ENCODE results near the gene ATP6V1E1.
A peak's percentile ranks its signal among the peaks of the same experiment; 100 is the strongest.
"Not testable (repeated sequence)": the region's sequence is repeated elsewhere in the genome, so short reads cannot be mapped to it uniquely, and the experiment has no call there.

Gene ATP6V1E1

DNA sequence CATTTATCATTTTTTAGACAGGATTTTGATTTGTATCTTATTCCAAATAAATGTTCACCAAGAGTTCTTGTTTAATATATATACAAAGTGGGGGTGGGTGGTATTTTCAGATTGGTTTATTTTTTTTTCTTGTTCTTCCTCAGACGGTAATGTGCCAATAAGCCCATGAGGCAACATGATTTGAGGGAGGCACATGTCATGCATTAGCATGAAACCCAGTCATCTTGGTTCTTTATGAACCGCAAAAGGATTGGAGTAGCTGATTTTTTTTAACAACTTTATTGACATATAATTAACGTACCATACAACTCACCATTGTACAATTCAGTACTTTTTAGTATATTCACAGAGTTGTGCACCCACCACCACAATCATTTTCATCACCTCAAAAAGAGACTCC is 12.7 kb upstream of the ATP6V1E1 start:
- FAIRE-seq (no peak), DNase-seq (ENCODE audit: insufficient read length, low spot score) (no peak)
- TF ChIP-seq POLR2A (IDR thresholded peaks at IDR 0.05; ENCODE audit: low read depth, low read length) = no peak

- DNase-seq (ENCODE audit: insufficient read length, low spot score) = no peak
- TF ChIP-seq POLR2A (IDR thresholded peaks at IDR 0.05; ENCODE audit: low read depth, low read length) = no peak
- no peak for FAIRE-seq
Observed at GRCh38 chr22:17639247-17639741, 10.7 kb upstream of the ATP6V1E1 start.

- TF ChIP-seq POLR2A (IDR thresholded peaks at IDR 0.05; ENCODE audit: low read depth, low read length) = peak; percentile 66
- FAIRE-seq (no peak), DNase-seq (ENCODE audit: insufficient read length, low spot score) (peak; percentile 75)
Observed at GRCh38 chr22:17638432-17639246, 10.1 kb upstream of the ATP6V1E1 start, which contains the start of gene BCL2L13. BCL2L13 (plus strand) TSS chr22:17638757; CDS start chr22:17655712, 16,955 bp downstream.

DNA sequence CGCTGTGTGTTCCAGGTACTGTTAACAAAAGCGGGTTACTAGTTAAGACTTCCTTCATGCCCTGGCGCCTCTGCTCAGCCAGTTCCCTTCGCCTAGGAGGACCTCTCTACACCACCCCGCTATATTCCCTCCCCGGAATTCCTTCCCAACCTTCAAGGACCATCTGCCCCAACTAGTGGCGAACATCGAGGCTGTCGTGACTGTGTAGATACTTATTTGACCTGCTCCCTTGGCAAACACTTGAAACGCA is 9.6 kb upstream of the ATP6V1E1 start:
- no peak for FAIRE-seq
- no peak for DNase-seq (ENCODE audit: insufficient read length, low spot score)
- no peak for TF ChIP-seq POLR2A (IDR thresholded peaks at IDR 0.05; ENCODE audit: low read depth, low read length)

DNA sequence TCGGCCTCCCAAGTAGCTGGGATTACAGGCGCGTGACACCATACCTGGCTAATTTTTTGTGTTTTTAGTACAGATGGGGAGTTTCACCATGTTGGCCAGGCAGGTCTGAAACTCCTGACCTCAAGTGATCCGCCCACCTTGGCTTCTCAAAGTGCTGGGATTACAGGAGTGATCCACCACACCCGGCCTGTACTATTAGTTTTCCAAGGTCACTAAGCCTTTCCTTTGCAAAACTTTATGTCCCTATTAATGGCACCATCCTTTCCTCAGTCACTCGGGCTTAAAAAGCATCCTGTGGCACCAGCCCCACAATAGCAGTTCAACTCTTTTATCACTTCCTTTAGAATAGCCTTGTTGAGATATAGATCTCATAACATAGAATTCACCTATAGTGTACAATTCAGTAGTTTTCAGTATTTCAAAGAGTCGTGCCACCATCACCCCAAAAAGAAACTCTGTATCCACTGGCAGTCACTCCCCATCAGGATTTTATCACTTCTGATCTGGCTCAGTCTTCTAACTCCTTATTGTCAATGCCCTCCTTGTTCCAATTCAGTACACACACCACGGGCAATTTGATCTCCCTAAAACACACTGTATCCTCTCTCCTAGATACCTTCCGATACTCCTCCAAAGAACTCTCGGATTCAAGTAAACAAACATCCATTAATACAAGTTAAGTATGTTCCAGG is 9.1 kb upstream of the ATP6V1E1 start:
- no peak for TF ChIP-seq POLR2A (IDR thresholded peaks at IDR 0.05; ENCODE audit: low read depth, low read length)
- no peak for FAIRE-seq
- DNase-seq (ENCODE audit: insufficient read length, low spot score) = no peak

GRCh38 chr22:17636850-17637249 is 8.3 kb upstream of the ATP6V1E1 start:
- DNase-seq (ENCODE audit: insufficient read length, low spot score); FAIRE-seq: not testable (repeated sequence)

GRCh38 chr22:17634696-17635095 is 6.1 kb upstream of the ATP6V1E1 start:
- DNase-seq (ENCODE audit: insufficient read length, low spot score) (no peak), FAIRE-seq (no peak)
- no peak for TF ChIP-seq POLR2A (IDR thresholded peaks at IDR 0.05; ENCODE audit: low read depth, low read length)

- DNase-seq (ENCODE audit: insufficient read length, low spot score) = no peak
- FAIRE-seq = no peak
- TF ChIP-seq POLR2A (IDR thresholded peaks at IDR 0.05; ENCODE audit: low read depth, low read length) = no peak
Observed at GRCh38 chr22:17633998-17634323, 5.4 kb upstream of the ATP6V1E1 start.

GRCh38 chr22:17633217-17633997 is 4.9 kb upstream of the ATP6V1E1 start:
- FAIRE-seq (peak; percentile 88), DNase-seq (ENCODE audit: insufficient read length, low spot score) (no peak)
- TF ChIP-seq POLR2A (IDR thresholded peaks at IDR 0.05; ENCODE audit: low read depth, low read length) = no peak

DNA sequence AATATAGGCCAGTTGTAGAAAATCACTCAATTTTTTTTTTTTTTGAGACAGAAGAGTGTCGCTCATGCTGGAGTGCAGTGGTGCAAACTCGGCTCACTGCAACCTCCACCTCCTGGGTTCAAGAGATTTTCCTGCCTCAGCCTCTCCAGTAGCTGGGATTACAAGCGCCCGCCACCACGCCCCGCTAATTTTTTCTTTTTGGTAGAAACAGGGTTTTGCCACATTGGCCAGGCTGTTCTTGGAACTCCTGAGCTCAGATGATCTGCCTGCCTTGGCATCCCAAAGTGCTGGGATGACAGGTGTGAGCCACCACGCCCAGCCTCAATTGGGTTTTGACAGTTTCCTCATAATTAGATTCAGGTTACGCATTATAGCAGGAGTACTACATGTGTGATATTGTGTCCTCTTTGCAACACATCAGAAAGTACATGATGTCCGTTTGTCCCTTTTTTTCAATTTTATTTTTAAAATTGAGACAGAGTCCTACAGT is 2.6 kb upstream of the ATP6V1E1 start:
- no peak for TF ChIP-seq POLR2A (IDR thresholded peaks at IDR 0.05; ENCODE audit: low read depth, low read length)
- DNase-seq (ENCODE audit: insufficient read length, low spot score) (no peak), FAIRE-seq (no peak)

DNA sequence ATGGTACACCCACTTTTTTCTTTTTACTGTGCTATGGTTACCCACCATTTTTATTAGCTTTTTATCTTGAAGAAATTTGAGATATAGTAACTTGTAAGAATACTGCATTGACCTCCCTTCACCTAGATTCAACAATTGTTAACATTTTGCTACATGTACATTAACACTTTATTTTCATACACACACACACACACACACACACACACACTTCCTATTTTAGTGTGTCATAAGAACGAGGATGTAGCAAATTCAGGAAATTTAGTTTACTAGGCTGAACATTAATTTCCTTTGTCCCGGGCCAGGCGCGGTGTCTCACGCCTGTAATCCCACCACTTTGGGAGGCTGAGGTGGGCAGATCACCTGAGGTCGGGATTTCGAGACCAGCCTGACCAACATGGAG is 1.1 kb upstream of the ATP6V1E1 start:
- TF ChIP-seq POLR2A (IDR thresholded peaks at IDR 0.05; ENCODE audit: low read depth, low read length) = no peak
- no peak for FAIRE-seq
- DNase-seq (ENCODE audit: insufficient read length, low spot score) = no peak

DNA sequence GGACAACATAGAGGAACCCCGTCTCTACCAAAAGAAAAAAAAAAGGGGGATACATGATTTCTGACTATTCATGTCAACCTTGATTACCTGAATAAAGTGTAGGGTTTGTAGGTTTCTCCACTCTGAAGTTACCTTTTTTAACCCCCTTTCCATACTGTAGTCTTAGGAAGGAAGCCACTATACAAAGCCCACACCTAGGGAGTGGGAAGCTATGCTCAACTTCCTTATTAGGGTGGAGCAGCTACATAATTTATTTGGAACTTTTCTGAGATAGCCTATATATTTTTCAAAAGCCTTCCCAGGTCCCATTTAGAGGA is 582 bp upstream of the ATP6V1E1 start:
- FAIRE-seq = no peak

GRCh38 chr22:17627961-17628405 is 566 bp downstream of the ATP6V1E1 start:
- TF ChIP-seq POLR2A (IDR thresholded peaks at IDR 0.05; ENCODE audit: low read depth, low read length) = no peak

More for the DNA sequence above, 582 bp upstream of the ATP6V1E1 start:
- no peak for DNase-seq (ENCODE audit: insufficient read length, low spot score)
- TF ChIP-seq POLR2A (IDR thresholded peaks at IDR 0.05; ENCODE audit: low read depth, low read length) = no peak

GRCh38 chr22:17613280-17613679 is 15.3 kb downstream of the ATP6V1E1 start:
- FAIRE-seq (no peak), DNase-seq (ENCODE audit: insufficient read length, low spot score) (no peak)
- no peak for TF ChIP-seq POLR2A (IDR thresholded peaks at IDR 0.05; ENCODE audit: low read depth, low read length)

More at GRCh38 chr22:17627961-17628405, 566 bp downstream of the ATP6V1E1 start:
- FAIRE-seq (no peak), DNase-seq (ENCODE audit: insufficient read length, low spot score) (no peak)

Measured in H54 (cell line).